Left ventricle myocardium inferior (tissue), 1 donor: ENCODE measurements around the gene GAB1. TPM values are rescaled to one million over a fixed set of nuclear protein-coding genes. Genes with fewer than 3 reads are reported as not detected.
A peak's percentile ranks its signal among the peaks of the same experiment; 100 is the strongest.

Experiments used
- DNase-seq: peaks from one replicate; pipeline ENCODE4 v3.0.0-alpha.2; 2020
- H3K27ac ChIP-seq: fragments of 200-600 bp; replicated peaks from 2 replicates; pipeline ENCODE4 v1.8.0; 2021
- H3K27me3 ChIP-seq: fragments of 200-600 bp; 2 replicates; pipeline ENCODE4 v1.8.0; 2021; ENCODE audit warnings: low read depth
- H3K36me3 ChIP-seq: fragments of 200-600 bp; 2 replicates; pipeline ENCODE4 v1.8.0; 2021
- H3K4me1 ChIP-seq: fragments of 200-600 bp; 2 replicates; pipeline ENCODE4 v1.8.0; 2021
- H3K4me3 ChIP-seq: fragments of 200-600 bp; 2 replicates; pipeline ENCODE4 v1.8.0; 2021; ENCODE audit warnings: mild to moderate bottlenecking, moderate library complexity
- H3K9me3 ChIP-seq: fragments of 200-600 bp; replicated peaks from 2 replicates; pipeline ENCODE4 v1.8.0; 2021
- CTCF ChIP-seq: fragments of 200-600 bp; IDR thresholded peaks from 2 replicates; pipeline ENCODE4 v1.8.0; 2021; ENCODE audit warnings: antibody characterized with exemption, mild to moderate bottlenecking, borderline replicate concordance
- intact Hi-C: fragments of 100-400 bp; cut with micrococcal nuclease; formaldehyde crosslinking; loops from one replicate; pipeline ENCODE4 v1.11.0; 2022
- microRNA-seq: library from miRNA; unstranded; fragments of <30 nt; microRNA quantifications from one replicate; pipeline ENCODE4 v1.2.0, GENCODE V29; 2020
- total RNA-seq: library from RNA; stranded (reverse); fragmentation: NEBNext Ultra II Directional; extraction: Animal tissue kit (Norgen Biotek cat#: 25700); gene quantifications from one replicate; pipeline ENCODE4 v1.2.1, GENCODE V29; 2021
- donor health status: DM: no; HTN: yes; CAD: no; lungs with severe emphysema.

Gene GAB1
- total RNA-seq, 1 donor from 2014 or later: 87.1 TPM

- intact Hi-C loops: no loop called here
- peak; percentile 40 for DNase-seq
- peaks cover 23% of the 10 kb centered on the region for H3K36me3 ChIP-seq
- no peaks in the 10 kb centered on the region for H3K27me3 ChIP-seq
- no peak for TF ChIP-seq CTCF
- H3K27ac ChIP-seq: peak overlapping the region; percentile 98
- H3K4me1 ChIP-seq: peaks cover 65% of the 10 kb centered on the region
- H3K9me3 ChIP-seq: no peaks in the 10 kb centered on the region
- H3K4me3 ChIP-seq: peak overlapping the region; percentile 92
Measured at GRCh38 chr4:143514497-143514896, 177.8 kb downstream of the GAB1 start.

- intact Hi-C loops: no loop called here
- Histone ChIP-seq H3K4me1 (peaks cover 69% of the 10 kb centered on the region), H3K4me3 (peak overlapping the region; percentile 92), H3K27ac (peak overlapping the region; percentile 98), H3K36me3 (peaks cover 27% of the 10 kb centered on the region), H3K27me3 (no peaks in the 10 kb centered on the region), H3K9me3 (no peaks in the 10 kb centered on the region)
- TF ChIP-seq CTCF: no peak
- DNase-seq: no peak
Measured at GRCh38 chr4:143514901-143515300, 178.2 kb downstream of the GAB1 start.

GRCh38 chr4:143515905-143516304, 179.2 kb downstream of the GAB1 start:
- TF ChIP-seq CTCF: no peak
- intact Hi-C loops: no loop called here
- peak overlapping the region; percentile 98 for H3K27ac ChIP-seq
- H3K4me1 ChIP-seq: peaks cover 79% of the 10 kb centered on the region
- H3K36me3 ChIP-seq: peaks cover 36% of the 10 kb centered on the region
- H3K27me3 ChIP-seq: no peaks in the 10 kb centered on the region
- no peak for DNase-seq
- no peaks in the 10 kb centered on the region for H3K9me3 ChIP-seq
- H3K4me3 ChIP-seq: peak overlapping the region; percentile 92

GRCh38 chr4:143517764-143518163, 181.1 kb downstream of the GAB1 start:
- Histone ChIP-seq H3K4me3 (no peak overlapping the region), H3K27me3 (no peaks in the 10 kb centered on the region), H3K36me3 (peaks cover 54% of the 10 kb centered on the region), H3K4me1 (peaks cover 94% of the 10 kb centered on the region), H3K9me3 (no peaks in the 10 kb centered on the region), H3K27ac (peak overlapping the region; percentile 6)
- DNase-seq: no peak
- no peak for TF ChIP-seq CTCF
- intact Hi-C loops: no loop called here

Small RNA genes lying within 50 kb of the gene (microRNA-seq; reads per million reads assigned to microRNA genes)
- gene MIR3139: not detected

Other genes with a start within 250 kb of the GAB1 start
- gene USP38, start 152.0 kb upstream of the GAB1 start, total RNA-seq: 19.8 TPM
- gene SMARCA5, start 176.8 kb downstream of the GAB1 start, total RNA-seq: 36.0 TPM